Fibroblast of pulmonary artery (primary cell): ENCODE results near the gene CNGA4.

ENCODE experiments used
- DNase-seq: peaks from one replicate; pipeline ENCODE4 v3.0.0-alpha.2; 2010; ENCODE audit warnings: low read depth
- H3K4me3 ChIP-seq: replicated peaks from 2 replicates; pipeline ENCODE4 v1.5.1; 2011; ENCODE audit warnings: low read depth, mild to moderate bottlenecking, control low read depth, low read length, moderate library complexity
- TF ChIP-seq, protein P1 (sequence below): IDR thresholded peaks from 2 replicates; pipeline ENCODE4 v1.5.1; 2011; ENCODE audit warnings: mild to moderate bottlenecking, control low read depth, low read length, inconsistent platforms; ENCODE audit errors: missing control alignments

The CNGA4 gene

GRCh38 chr11:6209801-6210200, 29.1 kb upstream of the CNGA4 start:
- TF ChIP-seq, protein P1, sequence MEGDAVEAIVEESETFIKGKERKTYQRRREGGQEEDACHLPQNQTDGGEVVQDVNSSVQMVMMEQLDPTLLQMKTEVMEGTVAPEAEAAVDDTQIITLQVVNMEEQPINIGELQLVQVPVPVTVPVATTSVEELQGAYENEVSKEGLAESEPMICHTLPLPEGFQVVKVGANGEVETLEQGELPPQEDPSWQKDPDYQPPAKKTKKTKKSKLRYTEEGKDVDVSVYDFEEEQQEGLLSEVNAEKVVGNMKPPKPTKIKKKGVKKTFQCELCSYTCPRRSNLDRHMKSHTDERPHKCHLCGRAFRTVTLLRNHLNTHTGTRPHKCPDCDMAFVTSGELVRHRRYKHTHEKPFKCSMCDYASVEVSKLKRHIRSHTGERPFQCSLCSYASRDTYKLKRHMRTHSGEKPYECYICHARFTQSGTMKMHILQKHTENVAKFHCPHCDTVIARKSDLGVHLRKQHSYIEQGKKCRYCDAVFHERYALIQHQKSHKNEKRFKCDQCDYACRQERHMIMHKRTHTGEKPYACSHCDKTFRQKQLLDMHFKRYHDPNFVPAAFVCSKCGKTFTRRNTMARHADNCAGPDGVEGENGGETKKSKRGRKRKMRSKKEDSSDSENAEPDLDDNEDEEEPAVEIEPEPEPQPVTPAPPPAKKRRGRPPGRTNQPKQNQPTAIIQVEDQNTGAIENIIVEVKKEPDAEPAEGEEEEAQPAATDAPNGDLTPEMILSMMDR = no peak
- no peak for DNase-seq
- H3K4me3 ChIP-seq = no peak overlapping the region

- no peak overlapping the region for H3K4me3 ChIP-seq
- TF ChIP-seq, protein P1 = no peak
- DNase-seq = no peak
Observed at GRCh38 chr11:6210274-6210955, 28.5 kb upstream of the CNGA4 start.

DNA sequence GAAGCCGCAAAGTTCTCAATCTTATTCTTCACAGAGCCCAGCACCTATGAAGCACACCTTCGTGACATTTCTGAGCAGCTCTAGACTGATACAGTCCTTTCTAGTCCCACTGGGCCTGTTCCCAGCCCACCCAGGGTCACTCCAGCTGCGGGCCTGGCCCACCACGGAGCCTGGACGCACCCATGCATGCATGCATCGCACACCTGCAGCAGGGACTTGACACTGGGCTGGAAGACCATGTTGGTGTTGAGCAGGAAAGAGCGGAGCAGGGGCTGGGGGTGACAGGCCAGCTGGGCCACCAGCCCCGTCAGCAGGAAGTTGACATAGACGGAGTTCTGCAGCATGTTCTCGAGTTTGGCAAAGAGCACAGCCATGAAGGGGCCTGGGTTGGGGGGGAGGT, 24.4 kb upstream of the CNGA4 start:
- no peak for DNase-seq
- TF ChIP-seq, protein P1 = no peak

DNA sequence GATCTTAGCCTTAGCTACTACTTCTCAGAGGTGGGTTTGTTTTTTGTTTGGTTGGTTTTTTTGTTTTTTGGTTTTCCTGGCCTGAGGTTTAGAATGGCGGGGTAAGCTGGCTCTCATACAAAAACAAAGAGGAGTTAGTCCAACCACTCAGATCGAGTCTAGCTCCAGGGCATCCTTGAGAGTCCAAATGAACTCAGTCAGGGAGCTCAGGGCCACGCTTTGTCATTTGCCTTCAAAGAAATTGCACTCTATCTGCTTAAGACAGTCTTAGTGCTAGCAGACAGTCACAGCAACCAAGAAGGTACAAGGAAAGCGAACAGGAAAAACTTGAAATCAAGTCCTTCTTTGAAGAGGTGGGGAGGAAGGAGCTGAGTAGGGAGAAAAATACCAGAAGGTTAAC, 22.4 kb upstream of the CNGA4 start:
- TF ChIP-seq, protein P1 = no peak
- no peak overlapping the region for H3K4me3 ChIP-seq

More for the DNA sequence above, 24.4 kb upstream of the CNGA4 start:
- H3K4me3 ChIP-seq = no peak overlapping the region

DNA sequence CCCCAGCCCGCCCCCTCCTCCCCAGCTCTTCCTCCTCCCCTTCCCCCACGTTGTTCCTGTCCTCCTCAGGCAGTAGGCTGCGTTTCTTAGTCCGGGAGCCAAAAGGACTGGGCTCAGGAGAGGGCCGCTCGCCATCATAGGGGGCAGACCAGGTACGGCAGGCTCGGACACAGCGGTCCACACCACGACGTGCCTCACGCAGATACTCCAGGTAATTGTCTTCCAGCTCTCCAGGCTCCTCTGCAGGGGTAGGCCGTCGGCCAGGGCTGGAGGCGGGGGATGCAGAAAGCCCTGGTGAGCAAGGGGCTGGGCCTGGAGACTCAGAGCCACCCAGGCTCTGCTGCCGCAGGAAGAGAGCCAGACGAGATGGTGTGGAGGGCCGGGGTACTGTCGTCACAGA, 21.2 kb upstream of the CNGA4 start:
- H3K4me3 ChIP-seq = no peak overlapping the region
- TF ChIP-seq, protein P1 = no peak
- no peak for DNase-seq

More for the DNA sequence above, 22.4 kb upstream of the CNGA4 start:
- no peak for DNase-seq

DNA sequence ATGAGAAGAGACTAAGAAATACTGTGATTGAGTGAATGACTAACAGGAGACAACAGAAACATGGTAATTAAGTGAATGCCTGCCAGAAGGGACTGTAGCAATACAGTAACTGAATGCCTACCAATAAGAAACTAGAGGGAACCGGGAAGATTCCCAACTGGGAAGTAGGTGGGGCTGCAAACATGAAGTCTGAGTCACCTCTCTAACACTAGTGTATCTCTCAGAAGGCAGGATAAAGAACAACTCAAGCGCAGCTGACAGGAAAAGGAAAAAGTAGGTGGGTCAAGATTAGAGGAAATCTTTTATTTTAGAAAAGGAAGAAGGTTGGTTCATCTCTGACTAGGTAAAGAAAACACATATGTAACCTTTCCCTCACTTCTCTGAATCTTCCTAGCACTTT, 19.5 kb upstream of the CNGA4 start:
- TF ChIP-seq, protein P1 = no peak
- DNase-seq = peak; percentile 89
- no peak overlapping the region for H3K4me3 ChIP-seq

DNA sequence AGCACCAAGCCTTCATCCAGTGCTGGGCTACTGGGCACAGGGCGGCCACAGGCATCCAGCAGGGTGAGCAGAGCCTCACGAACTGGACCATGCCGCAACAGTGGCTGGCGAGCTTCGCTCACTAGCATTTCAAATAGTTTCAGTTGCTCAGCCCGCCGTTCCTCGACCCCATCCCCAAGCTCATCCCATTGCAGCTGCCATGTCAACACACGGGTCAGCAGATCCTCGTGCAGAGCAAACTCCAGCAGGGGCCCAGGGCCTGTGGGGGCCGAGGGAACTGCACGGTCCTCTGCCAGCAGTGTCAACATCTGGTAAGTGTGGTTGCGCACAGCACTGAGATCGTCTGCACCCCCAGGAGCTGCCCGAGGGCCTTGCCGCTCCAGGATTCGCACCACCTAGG, 15.0 kb upstream of the CNGA4 start:
- DNase-seq = no peak
- H3K4me3 ChIP-seq = no peak overlapping the region
- TF ChIP-seq, protein P1 = no peak
